ENCODE results near the gene MAP4K2. TPM values are rescaled to one million over a fixed set of nuclear protein-coding genes. Genes with fewer than 3 reads are reported as not detected.

The MAP4K2 gene
- total RNA-seq, 1 donor from 2014 or later: 34.0 TPM

DNA sequence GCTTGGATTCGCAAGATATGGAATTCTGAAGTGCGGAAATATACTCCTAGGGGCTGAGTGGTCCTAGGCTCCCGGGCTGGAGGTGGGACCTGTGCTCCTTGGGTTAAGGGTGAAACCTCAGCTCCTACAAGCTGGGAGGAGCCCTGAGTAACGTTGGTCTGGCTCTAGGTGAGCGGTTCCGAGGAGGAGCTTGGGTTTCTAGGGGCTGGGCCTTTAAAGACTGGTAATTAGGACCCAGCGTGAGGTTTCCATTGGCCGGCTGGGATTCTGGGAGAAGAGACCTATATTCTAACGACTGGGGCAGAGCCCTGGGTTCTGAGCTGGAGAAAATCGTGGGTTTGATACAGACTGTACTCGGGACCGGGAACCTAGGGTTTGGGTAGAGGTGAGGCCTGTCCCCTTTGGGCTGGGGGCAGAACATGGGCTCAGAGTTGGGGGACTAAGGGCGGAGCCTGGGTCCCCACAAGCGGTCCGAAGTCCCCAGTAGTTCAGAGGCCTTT lies 882 bp upstream of the MAP4K2 start:
- peak overlapping the region; percentile 91 to 94 for H3K27ac ChIP-seq
- H3K36me3 ChIP-seq: peaks cover 8 to 29% of the 10 kb centered on the region in 2 donors
- peaks cover 8 to 18% of the 10 kb centered on the region in 2 donors for H3K4me1 ChIP-seq
- intact Hi-C loops (cut with DNase I): loop anchor here (1.0 to 10.0 kb wide), 3 partner anchors 25 to 281 kb away; partner anchors contain the start of genes CDCA5 and ZFPL1
- no peak for DNase-seq (ENCODE audit: low spot score in 2 of 2)
- no peaks in the 10 kb centered on the region for H3K27me3 ChIP-seq
- no peaks in the 10 kb centered on the region for H3K9me3 ChIP-seq
- H3K4me3 ChIP-seq: peak overlapping the region; percentile 65 to 80
- TF ChIP-seq CTCF (IDR thresholded peaks at IDR 0.05): no peak

DNA sequence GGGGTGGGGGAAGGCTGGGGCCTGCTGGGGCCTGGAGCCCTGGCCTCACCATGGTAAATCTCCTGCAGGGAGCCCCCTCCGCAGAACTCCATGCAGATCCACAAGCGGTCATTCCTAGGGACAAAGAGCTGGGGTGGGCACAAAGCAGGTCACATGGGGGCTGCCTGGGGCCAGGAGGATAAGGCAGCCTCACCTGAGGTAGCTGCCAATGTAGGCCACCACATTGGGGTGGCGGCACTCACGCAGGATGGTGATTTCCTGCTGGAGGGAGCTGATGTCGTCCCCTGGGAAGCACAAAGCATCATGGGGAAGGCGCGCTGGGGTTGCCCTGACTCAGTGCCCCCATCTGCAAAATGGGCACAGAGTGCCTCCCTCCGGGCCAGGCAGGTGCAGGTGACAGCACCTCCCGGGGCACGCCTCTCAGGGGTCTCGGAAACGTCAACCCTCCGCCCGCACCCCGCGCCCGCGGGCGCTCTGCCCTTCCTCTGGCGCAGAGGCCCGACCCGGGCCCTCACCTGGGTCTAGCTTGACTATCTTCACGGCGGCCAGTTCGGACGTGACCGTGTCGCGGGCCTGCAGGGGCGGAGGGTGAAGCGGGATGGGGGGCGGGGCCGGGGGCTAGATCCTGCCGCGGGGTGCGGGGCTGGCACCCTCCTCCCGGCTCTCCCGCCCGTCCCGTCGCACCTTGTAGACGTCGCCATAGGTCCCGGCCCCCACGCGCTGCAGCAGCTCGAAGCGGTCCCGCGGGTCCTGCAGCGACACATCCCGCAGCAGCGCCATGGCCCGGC lies 450 bp downstream of the MAP4K2 start:
- Histone ChIP-seq H3K4me3 (peak overlapping the region; percentile 65 to 80), H3K36me3 (peaks cover 7 to 28% of the 10 kb centered on the region in 2 donors), H3K27me3 (no peaks in the 10 kb centered on the region), H3K9me3 (no peaks in the 10 kb centered on the region), H3K4me1 (peaks cover 8 to 18% of the 10 kb centered on the region in 2 donors), H3K27ac (peak overlapping the region; percentile 73 to 76)
- DNase-seq (ENCODE audit: low spot score in 2 of 2): no peak
- TF ChIP-seq CTCF (IDR thresholded peaks at IDR 0.05): no peak
- intact Hi-C loops (cut with DNase I): loop anchor here (1.0 to 10.0 kb wide), 3 partner anchors 23 to 282 kb away; partner anchors contain the start of genes CDCA5 and ZFPL1

GRCh38 chr11:64801561-64802369 lies 1.2 kb downstream of the MAP4K2 start:
- H3K9me3 ChIP-seq: no peaks in the 10 kb centered on the region
- H3K36me3 ChIP-seq: peaks cover 5 to 28% of the 10 kb centered on the region in 2 donors
- TF ChIP-seq CTCF (IDR thresholded peaks at IDR 0.05): no peak
- intact Hi-C loops (cut with DNase I): loop anchor here (2.0 to 10.0 kb wide), 2 partner anchors 59 to 283 kb away; partner anchors contain the start of genes CDCA5 and ZFPL1
- peaks cover 8 to 18% of the 10 kb centered on the region in 2 donors for H3K4me1 ChIP-seq
- H3K27me3 ChIP-seq: no peaks in the 10 kb centered on the region
- no peak for DNase-seq (ENCODE audit: low spot score in 2 of 2)
- H3K27ac ChIP-seq: peak overlapping the region; percentile 73 to 76
- H3K4me3 ChIP-seq: peak overlapping the region in 1 of 2 donors; percentile 65

DNA sequence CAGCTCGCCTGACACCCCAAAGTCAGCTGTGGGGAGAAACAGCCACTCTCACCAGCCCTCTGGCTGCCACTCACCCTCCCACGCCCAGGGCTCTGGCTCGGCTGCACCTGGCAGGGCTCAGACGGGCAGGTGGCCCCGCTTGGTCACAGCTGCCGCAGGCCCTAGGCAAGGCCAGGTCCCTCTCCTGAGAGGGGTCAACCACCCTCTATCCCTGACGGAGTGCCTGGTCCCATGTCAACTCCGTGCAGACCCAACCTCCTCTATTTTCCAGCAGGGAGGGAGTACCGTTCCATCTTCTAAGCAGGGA lies 1.9 kb downstream of the MAP4K2 start:
- Histone ChIP-seq H3K27ac (peak overlapping the region; percentile 73 to 76), H3K4me3 (no peak overlapping the region), H3K36me3 (peaks cover 11 to 30% of the 10 kb centered on the region in 2 donors), H3K4me1 (peaks cover 8 to 18% of the 10 kb centered on the region in 2 donors), H3K27me3 (no peaks in the 10 kb centered on the region), H3K9me3 (no peaks in the 10 kb centered on the region)
- intact Hi-C loops (cut with DNase I): loop anchor here (10.0 kb wide), 1 partner anchor 284 kb away; the partner anchor contains the start of genes CDCA5 and ZFPL1
- no peak for DNase-seq (ENCODE audit: low spot score in 2 of 2)
- no peak for TF ChIP-seq CTCF (IDR thresholded peaks at IDR 0.05)

DNA sequence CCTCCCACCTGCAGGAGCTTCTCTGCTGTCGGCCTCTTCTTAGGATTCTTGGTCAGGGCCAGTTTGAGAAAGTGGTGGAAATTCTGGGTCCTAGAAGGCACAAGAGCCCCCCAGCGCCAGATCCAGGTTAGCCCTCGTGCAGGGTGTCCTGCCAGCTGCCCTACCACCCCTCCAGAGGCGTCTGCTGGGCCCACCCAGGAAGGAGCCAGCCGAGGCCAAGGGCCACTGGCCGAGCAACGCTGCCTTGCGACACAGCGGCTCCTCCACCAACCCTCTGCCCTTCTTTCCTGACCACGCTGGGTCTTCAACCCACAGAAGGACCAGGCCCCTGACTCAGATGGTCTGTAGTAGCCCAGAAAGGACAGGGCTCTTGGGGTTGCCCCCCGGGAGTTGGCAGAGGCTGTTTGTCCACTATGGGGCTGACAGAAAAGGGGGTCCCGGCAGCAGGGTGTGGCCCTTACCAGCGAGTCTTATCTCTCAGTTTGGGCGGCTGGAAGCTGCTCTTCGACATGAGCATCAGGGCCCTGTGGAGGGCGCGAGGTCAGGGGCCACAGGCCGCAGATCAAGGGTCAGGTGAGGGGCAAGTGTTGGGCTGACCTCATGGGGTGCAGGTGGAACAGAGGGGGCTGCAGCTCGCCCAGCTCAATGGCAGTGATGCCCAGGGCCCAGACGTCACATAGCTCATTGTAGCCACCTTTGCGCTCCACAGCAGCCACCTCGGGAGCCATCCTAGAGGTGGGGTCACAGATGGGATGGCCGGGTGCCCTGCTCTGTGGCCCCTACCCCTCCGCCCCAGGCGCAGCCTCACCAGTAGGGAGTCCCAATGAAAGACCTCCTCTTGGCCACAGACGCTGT lies 2.5 kb downstream of the MAP4K2 start:
- H3K4me1 ChIP-seq: peaks cover 8 to 18% of the 10 kb centered on the region in 2 donors
- no peaks in the 10 kb centered on the region for H3K27me3 ChIP-seq
- peaks cover 11 to 24% of the 10 kb centered on the region in 2 donors for H3K36me3 ChIP-seq
- H3K9me3 ChIP-seq: no peaks in the 10 kb centered on the region
- H3K4me3 ChIP-seq: no peak overlapping the region
- TF ChIP-seq CTCF (IDR thresholded peaks at IDR 0.05): no peak
- no peak for DNase-seq (ENCODE audit: low spot score in 2 of 2)
- intact Hi-C loops (cut with DNase I): loop anchor here (10.0 kb wide), 1 partner anchor 284 kb away; the partner anchor contains the start of genes CDCA5 and ZFPL1
- H3K27ac ChIP-seq: no peak overlapping the region

All from ascending aorta (tissue), 2 donors.